ENCODE measurements around the gene TDRD3. TPM values are rescaled to one million over a fixed set of nuclear protein-coding genes. Genes with fewer than 3 reads are reported as not detected.
A peak's percentile ranks its signal among the peaks of the same experiment; 100 is the strongest.

TDRD3 gene
- 10 to 100 TPM; 16.0 to 56.4 (median 25.8) TPM for total RNA-seq

DNA sequence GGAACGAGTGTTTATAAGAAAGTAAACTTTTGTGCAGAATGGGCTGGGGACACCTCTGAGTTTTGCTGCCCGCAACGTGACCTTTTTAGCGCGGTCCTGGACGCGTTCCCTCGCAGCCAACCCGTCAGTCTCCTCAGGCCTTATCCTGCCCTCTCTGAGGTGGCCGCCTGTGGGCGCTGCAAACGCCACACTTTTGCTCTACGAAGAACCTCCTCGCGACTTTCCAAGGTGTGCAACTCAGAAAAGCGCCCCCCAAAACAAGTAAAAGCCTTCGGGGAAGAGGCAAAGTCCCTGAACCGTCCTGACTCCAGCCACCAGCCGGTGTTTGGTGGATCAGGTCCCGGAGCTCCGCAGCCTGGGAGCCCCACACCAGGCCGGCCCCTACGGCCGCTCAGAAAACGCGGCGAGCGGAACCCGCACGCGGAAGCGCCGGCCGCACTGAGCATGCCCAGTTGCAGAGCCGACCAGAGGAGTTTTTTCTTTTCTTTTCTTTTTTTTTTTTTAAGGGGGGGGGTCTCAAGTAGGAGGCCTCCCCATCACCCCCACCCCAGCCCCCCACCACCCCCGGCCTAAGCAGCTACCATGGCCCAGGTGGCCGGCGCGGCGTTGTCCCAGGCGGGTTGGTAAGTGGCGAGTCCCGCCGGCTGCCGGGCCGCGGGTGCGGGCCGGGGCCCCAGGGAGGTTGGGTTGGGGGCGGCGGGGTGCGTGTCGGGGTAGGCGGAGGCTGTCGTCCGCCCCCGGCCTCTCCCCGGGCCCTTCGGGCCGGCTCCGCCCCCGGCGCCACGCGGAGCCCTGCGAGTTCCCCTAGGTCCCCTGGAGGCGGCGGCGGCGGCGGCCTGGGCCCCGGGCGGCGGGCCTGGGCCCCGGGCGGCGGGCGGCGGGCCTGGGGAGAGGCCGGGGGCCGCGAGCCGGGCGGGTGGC lies at the start of gene TDRD3:
TDRD3 (plus strand) TSS at position 438 of the 921 bp plus-strand sequence; CDS start at position 583, 145 bp downstream.
- Histone ChIP-seq H3K9me3 (no peaks in the 10 kb centered on the region), H3K27me3 (no peaks in the 10 kb centered on the region), H3K36me3 (no peaks in the 10 kb centered on the region), H3K4me1 (peaks cover 14 to 27% (median 18%) of the 10 kb centered on the region in 4 donors), H3K27ac (peak within 1 kb of the TSS; percentile 92 to 99 (median 98)), H3K4me3 (peak within 1 kb of the TSS; percentile 51 to 84 (median 78))
- TF ChIP-seq POLR2A (IDR thresholded peaks at IDR 0.05), result peak in 3 of 4 donors; percentile 13 to 67 (median 55)
- TF ChIP-seq, protein P1, sequence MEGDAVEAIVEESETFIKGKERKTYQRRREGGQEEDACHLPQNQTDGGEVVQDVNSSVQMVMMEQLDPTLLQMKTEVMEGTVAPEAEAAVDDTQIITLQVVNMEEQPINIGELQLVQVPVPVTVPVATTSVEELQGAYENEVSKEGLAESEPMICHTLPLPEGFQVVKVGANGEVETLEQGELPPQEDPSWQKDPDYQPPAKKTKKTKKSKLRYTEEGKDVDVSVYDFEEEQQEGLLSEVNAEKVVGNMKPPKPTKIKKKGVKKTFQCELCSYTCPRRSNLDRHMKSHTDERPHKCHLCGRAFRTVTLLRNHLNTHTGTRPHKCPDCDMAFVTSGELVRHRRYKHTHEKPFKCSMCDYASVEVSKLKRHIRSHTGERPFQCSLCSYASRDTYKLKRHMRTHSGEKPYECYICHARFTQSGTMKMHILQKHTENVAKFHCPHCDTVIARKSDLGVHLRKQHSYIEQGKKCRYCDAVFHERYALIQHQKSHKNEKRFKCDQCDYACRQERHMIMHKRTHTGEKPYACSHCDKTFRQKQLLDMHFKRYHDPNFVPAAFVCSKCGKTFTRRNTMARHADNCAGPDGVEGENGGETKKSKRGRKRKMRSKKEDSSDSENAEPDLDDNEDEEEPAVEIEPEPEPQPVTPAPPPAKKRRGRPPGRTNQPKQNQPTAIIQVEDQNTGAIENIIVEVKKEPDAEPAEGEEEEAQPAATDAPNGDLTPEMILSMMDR (IDR thresholded peaks at IDR 0.05), result peak; percentile 66 to 87 (median 82)
- TF ChIP-seq EP300 (IDR thresholded peaks at IDR 0.05), result no peak
- TF ChIP-seq POLR2AphosphoS5 (IDR thresholded peaks at IDR 0.05), result peak; percentile 47 to 76
- ATAC-seq (ENCODE audit: low FRiP score in 2 of 2) (peak; percentile 92 to 95), DNase-seq (peak; percentile 82 to 96)
- WGBS, 2 donors, result 1% methylated on average over 26 to 49 of the region's 84 CpGs

DNA sequence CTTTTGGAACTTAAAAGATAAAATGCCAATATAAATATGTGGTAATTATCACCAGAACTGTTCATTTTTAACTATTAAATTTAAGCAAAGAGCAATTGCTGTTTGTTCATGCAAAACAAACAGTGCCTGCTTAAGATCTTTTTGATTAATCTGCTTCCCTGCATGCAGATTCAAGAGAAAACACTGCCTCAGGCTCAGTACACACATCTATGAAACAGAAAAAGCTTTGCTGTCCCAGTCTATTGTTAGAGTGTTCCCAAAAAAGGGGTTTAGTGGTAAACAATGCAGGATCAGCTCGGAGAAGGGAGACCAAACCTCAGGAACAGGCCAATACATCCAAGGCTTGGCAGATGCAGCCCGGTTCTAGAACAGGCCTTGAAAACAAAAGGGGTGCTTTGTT lies 49.3 kb upstream of the TDRD3 start:
- H3K9me3 ChIP-seq, result no peaks in the 10 kb centered on the region

DNA sequence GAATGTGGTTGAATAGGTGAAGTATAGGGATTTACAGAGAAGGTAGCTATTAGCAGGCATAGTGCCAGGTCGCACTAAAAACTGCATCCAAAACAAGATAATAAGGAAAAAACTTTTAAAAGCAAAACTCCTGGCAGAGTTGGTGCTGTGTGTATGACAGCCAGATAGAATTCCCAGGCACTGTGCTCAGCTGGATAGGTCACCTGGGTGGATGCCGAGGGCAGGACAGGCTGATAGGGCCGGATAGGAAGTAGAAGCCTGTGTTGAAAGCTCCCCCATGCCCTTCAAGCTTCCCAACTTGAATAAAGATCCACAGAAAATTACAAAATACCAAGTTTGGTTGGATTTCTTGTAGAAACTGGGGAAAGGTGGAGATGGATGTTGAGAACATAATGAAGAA lies 48.9 kb upstream of the TDRD3 start:
- 62 to 69% methylated on average over 3 of the region's 3 CpGs for WGBS, 2 donors
- ATAC-seq (ENCODE audit: low FRiP score in 2 of 2) (no peak), DNase-seq (no peak)
- H3K4me1 ChIP-seq, result no peaks in the 10 kb centered on the region
- H3K9me3 ChIP-seq, result no peaks in the 10 kb centered on the region
- no peaks in the 10 kb centered on the region for H3K27me3 ChIP-seq
- TF ChIP-seq, protein P1 (IDR thresholded peaks at IDR 0.05), result no peak
- H3K36me3 ChIP-seq, result no peaks in the 10 kb centered on the region
- no peak overlapping the region for H3K4me3 ChIP-seq
- no peak overlapping the region for H3K27ac ChIP-seq

More for the DNA sequence above, 49.3 kb upstream of the TDRD3 start:
- no peaks in the 10 kb centered on the region for H3K27me3 ChIP-seq
- WGBS, 2 donors, result 61 to 75% methylated on average over 2 of the region's 2 CpGs
- no peak overlapping the region for H3K4me3 ChIP-seq
- H3K27ac ChIP-seq, result no peak overlapping the region
- DNase-seq, result no peak
- H3K36me3 ChIP-seq, result no peaks in the 10 kb centered on the region
- H3K4me1 ChIP-seq, result no peaks in the 10 kb centered on the region
- TF ChIP-seq EP300 (IDR thresholded peaks at IDR 0.05) (no peak), POLR2AphosphoS5 (IDR thresholded peaks at IDR 0.05) (no peak), POLR2A (IDR thresholded peaks at IDR 0.05) (no peak)
- TF ChIP-seq, protein P1 (IDR thresholded peaks at IDR 0.05), result no peak
- ATAC-seq (ENCODE audit: low FRiP score in 2 of 2), result no peak

DNA sequence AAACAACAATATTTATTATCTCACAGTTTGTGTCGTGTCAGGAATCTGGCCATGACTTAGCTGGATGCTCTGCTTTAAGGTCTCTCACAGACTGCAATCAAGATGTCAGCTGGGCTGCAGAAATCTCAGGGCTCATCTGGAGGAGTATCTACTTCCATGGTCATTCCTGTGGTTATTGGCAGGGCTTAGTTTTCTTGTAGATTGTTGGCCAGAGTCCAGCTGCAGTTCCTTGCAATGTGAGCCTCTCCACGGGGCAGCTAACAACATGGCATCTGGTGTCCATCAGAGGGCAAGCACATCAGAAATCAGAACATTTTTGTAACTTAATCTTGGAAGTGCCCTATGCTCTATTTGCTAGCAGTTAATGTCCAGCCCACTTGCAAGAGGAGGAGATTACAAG lies 45.7 kb upstream of the TDRD3 start:
- Histone ChIP-seq H3K4me3 (no peak overlapping the region), H3K4me1 (no peaks in the 10 kb centered on the region), H3K36me3 (no peaks in the 10 kb centered on the region), H3K27me3 (no peaks in the 10 kb centered on the region), H3K27ac (no peak overlapping the region), H3K9me3 (no peaks in the 10 kb centered on the region)
- ATAC-seq (ENCODE audit: low FRiP score in 2 of 2), result no peak
- DNase-seq, result no peak
- TF ChIP-seq, protein P1 (IDR thresholded peaks at IDR 0.05), result no peak
- no peak for TF ChIP-seq POLR2AphosphoS5 (IDR thresholded peaks at IDR 0.05)
- TF ChIP-seq POLR2A (IDR thresholded peaks at IDR 0.05), result no peak
- WGBS, 2 donors, result 45 to 58% methylated on average over 2 of the region's 2 CpGs
